ENCODE data around the gene BOD1. TPM values are rescaled to one million over a fixed set of nuclear protein-coding genes. Genes with fewer than 3 reads are reported as not detected.

Gene BOD1
- total and polyA plus RNA-seq, 2 donors (not counting 1 experiment from before 2014, with no cell fraction given) = 60.7 to 86.9 TPM

DNA sequence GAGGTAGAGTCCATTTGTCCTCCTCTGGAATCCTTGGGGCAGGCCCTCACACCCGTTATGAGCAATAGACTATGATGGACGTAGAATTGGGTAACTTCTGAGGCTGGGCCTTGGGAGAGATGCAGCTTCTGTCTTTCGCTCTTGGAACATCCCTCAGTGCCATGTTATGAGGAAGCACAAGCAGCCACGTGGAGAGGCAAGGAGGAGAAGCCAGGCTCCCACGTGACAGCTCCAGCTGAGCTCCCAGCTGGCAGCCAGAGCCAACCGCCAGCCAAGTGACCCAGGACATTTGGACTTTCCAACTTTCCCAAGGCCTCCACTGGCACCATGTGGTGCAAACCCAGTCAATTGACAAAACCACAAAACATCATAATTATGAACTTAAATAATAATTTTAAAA, 43.0 kb upstream of the BOD1 start:
- Histone ChIP-seq H3K79me2 (ENCODE audit: control insufficient read depth, insufficient read depth, low read length) (no peaks in the 10 kb centered on the region), H3K27me3 (ENCODE audit: control insufficient read depth, insufficient read depth, low read length) (no peaks in the 10 kb centered on the region), H3K4me1 (ENCODE audit: control insufficient read depth, extremely low read depth, insufficient read depth, low read length) (no peaks in the 10 kb centered on the region), H3K4me2 (ENCODE audit: extremely low read depth, insufficient read depth, low read length) (no peak overlapping the region), H3K27ac (ENCODE audit: insufficient read depth, low read length) (no peak overlapping the region), H3K4me3 (replicated peaks in 1 of 4; ENCODE audit: control extremely low read depth in 1 of 4, insufficient read depth in 1 of 4, low read depth in 3 of 4, low read length in 4 of 4) (no peak overlapping the region), H4K20me1 (ENCODE audit: control insufficient read depth, extremely low read depth, insufficient read depth, low read length) (no peaks in the 10 kb centered on the region), H2AFZ (ENCODE audit: low read length) (no peak overlapping the region), H3K9ac (ENCODE audit: insufficient read depth, low read length) (no peak overlapping the region), H3K36me3 (ENCODE audit: control insufficient read depth, insufficient read depth, low read length) (no peaks in the 10 kb centered on the region), H3K9me3 (ENCODE audit: control insufficient read depth, insufficient read depth, low read depth, low read length) (no peaks in the 10 kb centered on the region)
- no peak for DNase-seq (ENCODE audit: low read depth in 2 of 2)
- no peak for TF ChIP-seq EZH2 (IDR thresholded peaks at IDR 0.05; ENCODE audit: low read length, missing control alignments)
- TF ChIP-seq, protein P1, sequence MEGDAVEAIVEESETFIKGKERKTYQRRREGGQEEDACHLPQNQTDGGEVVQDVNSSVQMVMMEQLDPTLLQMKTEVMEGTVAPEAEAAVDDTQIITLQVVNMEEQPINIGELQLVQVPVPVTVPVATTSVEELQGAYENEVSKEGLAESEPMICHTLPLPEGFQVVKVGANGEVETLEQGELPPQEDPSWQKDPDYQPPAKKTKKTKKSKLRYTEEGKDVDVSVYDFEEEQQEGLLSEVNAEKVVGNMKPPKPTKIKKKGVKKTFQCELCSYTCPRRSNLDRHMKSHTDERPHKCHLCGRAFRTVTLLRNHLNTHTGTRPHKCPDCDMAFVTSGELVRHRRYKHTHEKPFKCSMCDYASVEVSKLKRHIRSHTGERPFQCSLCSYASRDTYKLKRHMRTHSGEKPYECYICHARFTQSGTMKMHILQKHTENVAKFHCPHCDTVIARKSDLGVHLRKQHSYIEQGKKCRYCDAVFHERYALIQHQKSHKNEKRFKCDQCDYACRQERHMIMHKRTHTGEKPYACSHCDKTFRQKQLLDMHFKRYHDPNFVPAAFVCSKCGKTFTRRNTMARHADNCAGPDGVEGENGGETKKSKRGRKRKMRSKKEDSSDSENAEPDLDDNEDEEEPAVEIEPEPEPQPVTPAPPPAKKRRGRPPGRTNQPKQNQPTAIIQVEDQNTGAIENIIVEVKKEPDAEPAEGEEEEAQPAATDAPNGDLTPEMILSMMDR (conservative IDR thresholded peaks at IDR 0.05 in 1 of 2, IDR thresholded peaks at IDR 0.05 in 1 of 2; ENCODE audit: low read depth in 1 of 2, low read length in 2 of 2) = no peak

DNA sequence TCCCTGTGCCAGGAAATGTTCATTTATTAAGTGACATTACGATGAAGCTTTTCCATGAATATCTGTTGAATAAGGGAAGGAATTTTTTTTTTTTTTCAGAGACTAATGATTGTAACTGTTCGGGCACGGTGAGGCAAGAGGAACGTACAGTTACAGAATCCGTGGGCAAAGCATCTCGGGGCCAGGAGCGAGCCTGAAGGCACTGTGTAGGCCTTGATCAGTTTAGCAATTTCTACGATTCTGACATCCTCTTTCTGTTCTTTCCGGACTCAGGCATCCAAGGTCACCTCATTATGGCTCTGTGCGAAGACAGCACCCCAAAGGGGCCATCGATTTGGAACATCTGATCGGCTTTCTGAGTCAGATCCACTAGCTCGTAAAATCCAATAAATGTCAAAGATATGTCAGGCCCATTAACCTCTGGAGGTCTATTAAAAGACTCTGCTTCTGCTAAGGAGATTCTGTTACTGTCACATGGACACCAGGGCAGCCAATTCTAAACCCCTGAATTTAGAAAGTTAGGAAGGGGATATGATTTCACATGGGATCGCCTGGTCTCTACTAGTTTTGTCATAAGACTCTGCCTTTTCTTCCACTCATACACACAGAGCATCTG, 41.4 kb upstream of the BOD1 start:
- Histone ChIP-seq H4K20me1 (ENCODE audit: control insufficient read depth, extremely low read depth, insufficient read depth, low read length) (no peaks in the 10 kb centered on the region), H2AFZ (ENCODE audit: low read length) (no peak overlapping the region), H3K27ac (ENCODE audit: insufficient read depth, low read length) (no peak overlapping the region), H3K4me3 (replicated peaks in 1 of 4; ENCODE audit: control extremely low read depth in 1 of 4, insufficient read depth in 1 of 4, low read depth in 3 of 4, low read length in 4 of 4) (no peak overlapping the region), H3K4me2 (ENCODE audit: extremely low read depth, insufficient read depth, low read length) (no peak overlapping the region), H3K9me3 (ENCODE audit: control insufficient read depth, insufficient read depth, low read depth, low read length) (no peaks in the 10 kb centered on the region), H3K27me3 (ENCODE audit: control insufficient read depth, insufficient read depth, low read length) (no peaks in the 10 kb centered on the region), H3K79me2 (ENCODE audit: control insufficient read depth, insufficient read depth, low read length) (no peaks in the 10 kb centered on the region), H3K36me3 (ENCODE audit: control insufficient read depth, insufficient read depth, low read length) (no peaks in the 10 kb centered on the region), H3K4me1 (ENCODE audit: control insufficient read depth, extremely low read depth, insufficient read depth, low read length) (no peaks in the 10 kb centered on the region), H3K9ac (ENCODE audit: insufficient read depth, low read length) (no peak overlapping the region)
- TF ChIP-seq EZH2 (IDR thresholded peaks at IDR 0.05; ENCODE audit: low read length, missing control alignments) = no peak
- TF ChIP-seq, protein P1 (conservative IDR thresholded peaks at IDR 0.05 in 1 of 2, IDR thresholded peaks at IDR 0.05 in 1 of 2; ENCODE audit: low read depth in 1 of 2, low read length in 2 of 2) = no peak
- DNase-seq (ENCODE audit: low read depth in 2 of 2) = no peak

DNA sequence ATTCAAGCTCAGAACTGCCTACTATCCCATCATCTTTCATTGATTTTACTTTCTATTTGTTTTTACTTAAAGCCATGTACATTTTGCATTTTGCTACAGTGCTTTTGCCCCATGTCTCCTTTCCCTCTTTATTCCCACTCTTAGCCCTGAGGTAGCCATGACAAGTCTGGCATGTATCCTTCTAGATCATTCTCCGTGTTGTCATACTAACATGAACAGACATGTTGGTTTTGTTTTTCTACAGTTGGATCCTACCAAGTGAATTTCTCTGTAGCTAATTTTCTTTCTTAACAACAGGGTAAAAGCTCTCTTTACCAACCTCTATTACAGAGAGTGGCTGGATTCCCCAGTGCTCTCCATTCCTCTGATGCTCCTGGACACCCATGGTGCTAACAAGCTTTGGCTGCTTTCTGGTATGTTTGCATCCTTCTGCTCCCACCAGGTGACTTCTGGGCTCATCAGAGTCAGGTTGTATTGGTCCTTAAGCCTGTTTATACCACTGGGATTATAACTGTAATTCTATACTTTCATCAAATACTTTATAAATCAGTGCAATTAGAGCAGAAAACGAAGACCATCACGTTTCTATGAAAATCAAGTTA, 38.8 kb upstream of the BOD1 start:
- Histone ChIP-seq H3K36me3 (ENCODE audit: control insufficient read depth, insufficient read depth, low read length) (no peaks in the 10 kb centered on the region), H4K20me1 (ENCODE audit: control insufficient read depth, extremely low read depth, insufficient read depth, low read length) (no peaks in the 10 kb centered on the region), H3K9me3 (ENCODE audit: control insufficient read depth, insufficient read depth, low read depth, low read length) (no peaks in the 10 kb centered on the region), H3K4me2 (ENCODE audit: extremely low read depth, insufficient read depth, low read length) (no peak overlapping the region), H3K4me3 (replicated peaks in 1 of 4; ENCODE audit: control extremely low read depth in 1 of 4, insufficient read depth in 1 of 4, low read depth in 3 of 4, low read length in 4 of 4) (no peak overlapping the region), H3K27ac (ENCODE audit: insufficient read depth, low read length) (no peak overlapping the region), H3K79me2 (ENCODE audit: control insufficient read depth, insufficient read depth, low read length) (no peaks in the 10 kb centered on the region), H3K27me3 (ENCODE audit: control insufficient read depth, insufficient read depth, low read length) (no peaks in the 10 kb centered on the region), H3K9ac (ENCODE audit: insufficient read depth, low read length) (no peak overlapping the region), H3K4me1 (ENCODE audit: control insufficient read depth, extremely low read depth, insufficient read depth, low read length) (no peaks in the 10 kb centered on the region), H2AFZ (ENCODE audit: low read length) (no peak overlapping the region)
- TF ChIP-seq, protein P1 (conservative IDR thresholded peaks at IDR 0.05 in 1 of 2, IDR thresholded peaks at IDR 0.05 in 1 of 2; ENCODE audit: low read depth in 1 of 2, low read length in 2 of 2) = no peak
- no peak for TF ChIP-seq EZH2 (IDR thresholded peaks at IDR 0.05; ENCODE audit: low read length, missing control alignments)
- no peak for DNase-seq (ENCODE audit: low read depth in 2 of 2)
